Measurements from ENCODE around the gene MIPEP.

- TF ChIP-seq POLR2A (IDR thresholded peaks at IDR 0.05) (no peak), CTCF (IDR thresholded peaks at IDR 0.05) (no peak), POLR2AphosphoS5 (IDR thresholded peaks at IDR 0.05) (no peak)
Observed at GRCh38 chr13:23744315-23744714, 144.9 kb downstream of the MIPEP start.

Measured in breast epithelium (tissue), 3 donors.